ENCODE data around the gene MTIF3.

DNA sequence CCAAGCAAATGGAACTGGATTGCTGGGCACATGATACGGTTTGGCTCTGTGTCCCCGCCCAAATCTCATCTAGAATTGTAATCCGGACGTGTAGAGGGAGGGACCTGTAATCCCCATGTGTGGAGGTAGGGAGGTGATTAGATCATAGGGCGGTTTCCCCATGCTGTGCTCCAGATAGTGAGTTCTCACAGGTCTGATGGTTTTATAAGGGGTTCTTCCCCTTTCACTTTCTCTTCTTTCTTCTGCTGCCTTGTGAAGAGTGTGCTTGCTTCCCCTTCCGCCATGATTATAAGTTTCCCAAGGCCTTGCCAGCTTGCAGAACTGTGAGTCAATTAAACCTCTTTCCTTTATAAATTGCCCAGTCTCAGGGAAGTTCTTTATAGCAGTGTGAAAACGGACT, 32.6 kb upstream of the MTIF3 start:
- TF ChIP-seq POLR2AphosphoS5 (IDR thresholded peaks at IDR 0.05) (no peak), POLR2A (IDR thresholded peaks at IDR 0.05) (no peak)
- TF ChIP-seq, protein P1, sequence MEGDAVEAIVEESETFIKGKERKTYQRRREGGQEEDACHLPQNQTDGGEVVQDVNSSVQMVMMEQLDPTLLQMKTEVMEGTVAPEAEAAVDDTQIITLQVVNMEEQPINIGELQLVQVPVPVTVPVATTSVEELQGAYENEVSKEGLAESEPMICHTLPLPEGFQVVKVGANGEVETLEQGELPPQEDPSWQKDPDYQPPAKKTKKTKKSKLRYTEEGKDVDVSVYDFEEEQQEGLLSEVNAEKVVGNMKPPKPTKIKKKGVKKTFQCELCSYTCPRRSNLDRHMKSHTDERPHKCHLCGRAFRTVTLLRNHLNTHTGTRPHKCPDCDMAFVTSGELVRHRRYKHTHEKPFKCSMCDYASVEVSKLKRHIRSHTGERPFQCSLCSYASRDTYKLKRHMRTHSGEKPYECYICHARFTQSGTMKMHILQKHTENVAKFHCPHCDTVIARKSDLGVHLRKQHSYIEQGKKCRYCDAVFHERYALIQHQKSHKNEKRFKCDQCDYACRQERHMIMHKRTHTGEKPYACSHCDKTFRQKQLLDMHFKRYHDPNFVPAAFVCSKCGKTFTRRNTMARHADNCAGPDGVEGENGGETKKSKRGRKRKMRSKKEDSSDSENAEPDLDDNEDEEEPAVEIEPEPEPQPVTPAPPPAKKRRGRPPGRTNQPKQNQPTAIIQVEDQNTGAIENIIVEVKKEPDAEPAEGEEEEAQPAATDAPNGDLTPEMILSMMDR (IDR thresholded peaks at IDR 0.05), result no peak

All from breast epithelium (tissue), 3 donors.